HG02885 (cell line): Measurements from ENCODE around the gene KDM6A.
A peak's percentile ranks its signal among the peaks of the same experiment; 100 is the strongest.
"Not testable (repeated sequence)": the region's sequence is repeated elsewhere in the genome, so short reads cannot be mapped to it uniquely, and the experiment has no call there.

Source experiments
- ATAC-seq: cut with Tn5 transposase; IDR thresholded peaks from one replicate; pipeline ENCODE4 v1.9.1; 2021; ENCODE audit warnings: mild to moderate bottlenecking; ENCODE audit not compliant: unreplicated experiment, poor library complexity

Gene KDM6A

GRCh38 chrX:44915361-44915868 lies 42.4 kb downstream of the KDM6A start:
- no peak for ATAC-seq

- ATAC-seq: no peak
Measured at GRCh38 chrX:44918722-44919121, 45.7 kb downstream of the KDM6A start.

- ATAC-seq: no peak
Measured at GRCh38 chrX:44922980-44923379, 50.0 kb downstream of the KDM6A start.

- peak; percentile 42 for ATAC-seq
Measured at GRCh38 chrX:44927398-44927797, 54.4 kb downstream of the KDM6A start.

GRCh38 chrX:44931441-44931973 lies 58.5 kb downstream of the KDM6A start:
- ATAC-seq: no peak

GRCh38 chrX:44935172-44935571 lies 62.2 kb downstream of the KDM6A start:
- ATAC-seq: no peak

GRCh38 chrX:44935640-44936039 lies 62.7 kb downstream of the KDM6A start:
- no peak for ATAC-seq

GRCh38 chrX:44937606-44938005 lies 64.6 kb downstream of the KDM6A start:
- no peak for ATAC-seq

- no peak for ATAC-seq
Measured at GRCh38 chrX:44938111-44938510, 65.1 kb downstream of the KDM6A start.

GRCh38 chrX:44940541-44940940 lies 67.6 kb downstream of the KDM6A start:
- not testable (repeated sequence) for ATAC-seq

GRCh38 chrX:44943007-44943406 lies 70.0 kb downstream of the KDM6A start:
- no peak for ATAC-seq

- no peak for ATAC-seq
Measured at GRCh38 chrX:44944894-44945293, 71.9 kb downstream of the KDM6A start.

GRCh38 chrX:44945736-44946135 lies 72.7 kb downstream of the KDM6A start:
- no peak for ATAC-seq

GRCh38 chrX:44946771-44947170 lies 73.8 kb downstream of the KDM6A start:
- ATAC-seq: no peak

- no peak for ATAC-seq
Measured at GRCh38 chrX:44947995-44948394, 75.0 kb downstream of the KDM6A start.

GRCh38 chrX:44948406-44948805 lies 75.4 kb downstream of the KDM6A start:
- ATAC-seq: no peak

GRCh38 chrX:44949125-44949524 lies 76.1 kb downstream of the KDM6A start:
- ATAC-seq: no peak

GRCh38 chrX:44950471-44951366 lies 77.7 kb downstream of the KDM6A start:
- ATAC-seq: not testable (repeated sequence)

- ATAC-seq: no peak
Measured at GRCh38 chrX:44951572-44952067, 78.6 kb downstream of the KDM6A start.

- ATAC-seq: no peak
Measured at GRCh38 chrX:44952329-44953027, 79.5 kb downstream of the KDM6A start.
